OCI-LY1 (cell line): ENCODE data around the gene ZNF223.

Experiments used
- H2AFZ ChIP-seq: fragments of 200-600 bp; sonication (generic), shearing (Covaris generic); 2 replicates; pipeline ENCODE4 v1.6.0; 2014; ENCODE audit warnings: antibody characterized with exemption, mild to moderate bottlenecking, low read length
- H3F3A ChIP-seq: fragments of 200-600 bp; sonication (generic), shearing (Covaris generic); 2 replicates; pipeline ENCODE4 v1.6.0; 2014; ENCODE audit warnings: mild to moderate bottlenecking, antibody characterized with exemption, low read length, moderate library complexity; ENCODE audit not compliant: insufficient read depth
- H3K27ac ChIP-seq: fragments of 200-600 bp; sonication (generic); 2 replicates; pipeline ENCODE4 v1.5.1; 2014; ENCODE audit warnings: low read length, mixed run types, mild to moderate bottlenecking, low read depth; ENCODE audit not compliant: poor library complexity, severe bottlenecking
- H3K27me3 ChIP-seq: fragments of 200-600 bp; sonication (generic); 2 replicates; pipeline ENCODE4 v1.6.0; 2014; ENCODE audit warnings: antibody characterized with exemption, mild to moderate bottlenecking, low read length, moderate library complexity; ENCODE audit not compliant: insufficient read depth
- H3K36me3 ChIP-seq: fragments of 200-600 bp; sonication (generic); 2 replicates; pipeline ENCODE4 v1.6.1; 2014; ENCODE audit warnings: mild to moderate bottlenecking, antibody characterized with exemption, low read length, moderate library complexity, mixed read lengths; ENCODE audit not compliant: insufficient read depth
- H3K4me1 ChIP-seq: fragments of 200-600 bp; sonication (generic); 2 replicates; pipeline ENCODE4 v1.5.1; 2014; ENCODE audit warnings: mild to moderate bottlenecking, low read length, moderate library complexity; ENCODE audit not compliant: insufficient read depth, severe bottlenecking
- H3K4me2 ChIP-seq: fragments of 200-600 bp; sonication (generic), shearing (Covaris generic); 2 replicates; pipeline ENCODE4 v1.6.1; 2014; ENCODE audit warnings: low read length
- H3K4me3 ChIP-seq: fragments of 200-600 bp; sonication (generic); 2 replicates; pipeline ENCODE4 v1.5.1; 2014; ENCODE audit warnings: low read length, low read depth, mild to moderate bottlenecking, mixed read lengths; ENCODE audit not compliant: poor library complexity, severe bottlenecking
- H3K79me2 ChIP-seq: fragments of 200-600 bp; shearing (Covaris generic); 2 replicates; pipeline ENCODE4 v1.6.1; 2016; ENCODE audit warnings: mixed run types, low read length, mixed read lengths; ENCODE audit not compliant: insufficient read depth
- H3K9ac ChIP-seq: fragments of 200-600 bp; sonication (generic), shearing (Covaris generic); 2 replicates; pipeline ENCODE4 v1.6.1; 2014; ENCODE audit warnings: mild to moderate bottlenecking, low read length, mixed read lengths
- H3K9me2 ChIP-seq: fragments of 200-600 bp; sonication (generic), shearing (Covaris generic); 2 replicates; pipeline ENCODE4 v1.6.1; 2014; ENCODE audit warnings: low read depth, mild to moderate bottlenecking, low read length, mixed read lengths
- H3K9me3 ChIP-seq: fragments of 200-600 bp; shearing (Covaris generic); 2 replicates; pipeline ENCODE4 v1.6.1; 2014; ENCODE audit warnings: low read length, mixed read lengths
- H4K20me1 ChIP-seq: fragments of 200-600 bp; sonication (generic), shearing (Covaris generic); 2 replicates; pipeline ENCODE4 v1.6.0; 2016; ENCODE audit warnings: mild to moderate bottlenecking, low read length; ENCODE audit not compliant: insufficient read depth
- EZH2 ChIP-seq: fragments of 200-600 bp; sonication (generic), shearing (Covaris generic); IDR thresholded peaks from 2 replicates; pipeline ENCODE4 v1.8.0; 2017; ENCODE audit warnings: borderline replicate concordance, mixed run types, mild to moderate bottlenecking, antibody characterized with exemption, low read length, moderate library complexity, mixed read lengths
- TF ChIP-seq, protein P1 (sequence below): fragments of 200-600 bp; sonication (generic), shearing (Covaris generic); IDR thresholded peaks from 2 replicates; pipeline ENCODE4 v1.5.1; 2017; ENCODE audit warnings: mild to moderate bottlenecking, antibody characterized with exemption, low read length, moderate library complexity, mixed read lengths

The ZNF223 gene

DNA sequence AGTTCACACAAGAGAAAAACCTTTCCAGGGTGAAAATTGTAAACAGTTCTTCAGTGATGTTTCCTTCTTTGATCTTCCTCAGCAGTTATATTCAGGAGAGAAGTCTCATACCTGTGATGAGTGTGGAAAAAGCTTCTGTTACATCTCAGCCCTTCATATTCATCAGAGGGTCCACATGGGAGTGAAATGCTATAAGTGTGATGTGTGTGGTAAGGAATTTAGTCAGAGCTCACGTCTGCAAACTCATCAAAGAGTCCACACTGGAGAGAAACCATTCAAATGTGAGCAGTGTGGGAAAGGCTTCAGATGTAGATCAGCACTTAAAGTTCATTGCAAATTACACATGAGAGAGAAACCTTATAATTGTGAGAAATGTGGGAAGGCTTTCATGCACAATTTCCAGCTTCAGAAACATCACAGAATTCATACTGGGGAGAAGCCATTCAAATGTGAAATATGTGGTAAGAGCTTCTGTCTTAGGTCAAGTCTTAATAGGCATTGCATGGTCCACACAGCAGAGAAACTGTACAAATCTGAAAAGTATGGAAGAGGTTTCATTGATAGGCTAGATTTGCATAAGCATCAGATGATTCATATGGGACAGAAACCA is 19.7 kb upstream of the ZNF223 start:
- no peaks in the 10 kb centered on the region for H3K79me2 ChIP-seq
- H3K27ac ChIP-seq, result no peak overlapping the region
- no peaks in the 10 kb centered on the region for H4K20me1 ChIP-seq
- H3K4me3 ChIP-seq, result no peak overlapping the region
- H3K27me3 ChIP-seq, result no peaks in the 10 kb centered on the region
- TF ChIP-seq, protein P1, sequence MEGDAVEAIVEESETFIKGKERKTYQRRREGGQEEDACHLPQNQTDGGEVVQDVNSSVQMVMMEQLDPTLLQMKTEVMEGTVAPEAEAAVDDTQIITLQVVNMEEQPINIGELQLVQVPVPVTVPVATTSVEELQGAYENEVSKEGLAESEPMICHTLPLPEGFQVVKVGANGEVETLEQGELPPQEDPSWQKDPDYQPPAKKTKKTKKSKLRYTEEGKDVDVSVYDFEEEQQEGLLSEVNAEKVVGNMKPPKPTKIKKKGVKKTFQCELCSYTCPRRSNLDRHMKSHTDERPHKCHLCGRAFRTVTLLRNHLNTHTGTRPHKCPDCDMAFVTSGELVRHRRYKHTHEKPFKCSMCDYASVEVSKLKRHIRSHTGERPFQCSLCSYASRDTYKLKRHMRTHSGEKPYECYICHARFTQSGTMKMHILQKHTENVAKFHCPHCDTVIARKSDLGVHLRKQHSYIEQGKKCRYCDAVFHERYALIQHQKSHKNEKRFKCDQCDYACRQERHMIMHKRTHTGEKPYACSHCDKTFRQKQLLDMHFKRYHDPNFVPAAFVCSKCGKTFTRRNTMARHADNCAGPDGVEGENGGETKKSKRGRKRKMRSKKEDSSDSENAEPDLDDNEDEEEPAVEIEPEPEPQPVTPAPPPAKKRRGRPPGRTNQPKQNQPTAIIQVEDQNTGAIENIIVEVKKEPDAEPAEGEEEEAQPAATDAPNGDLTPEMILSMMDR, result no peak
- TF ChIP-seq EZH2, result no peak
- no peaks in the 10 kb centered on the region for H3F3A ChIP-seq
- no peak overlapping the region for H3K9ac ChIP-seq
- H2AFZ ChIP-seq, result no peak overlapping the region
- H3K36me3 ChIP-seq, result peaks cover 36% of the 10 kb centered on the region
- no peak overlapping the region for H3K4me2 ChIP-seq
- H3K9me2 ChIP-seq, result no peaks in the 10 kb centered on the region
- H3K9me3 ChIP-seq, result peaks cover 14% of the 10 kb centered on the region
- no peaks in the 10 kb centered on the region for H3K4me1 ChIP-seq

DNA sequence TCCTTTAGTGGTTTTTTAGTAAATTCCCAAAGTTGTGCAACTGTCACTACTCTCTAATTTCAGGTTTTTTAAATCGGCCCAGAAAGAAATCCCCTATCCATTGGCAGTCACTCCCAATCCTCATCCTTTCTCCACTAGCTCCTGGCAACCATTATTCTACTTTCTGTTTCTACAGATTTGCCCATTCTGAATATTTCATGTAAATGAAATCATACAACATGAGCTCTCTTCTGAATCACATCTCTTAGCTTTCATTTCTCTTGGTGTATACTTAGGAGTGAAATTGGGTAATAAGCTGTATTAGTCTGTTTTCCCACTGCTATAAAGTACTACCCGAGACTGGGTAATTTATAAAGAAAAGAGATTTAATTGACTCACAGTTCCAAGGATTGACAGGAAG is 9.7 kb upstream of the ZNF223 start:
- Histone ChIP-seq H3K36me3 (no peaks in the 10 kb centered on the region), H3K4me2 (no peak overlapping the region), H3K4me1 (no peaks in the 10 kb centered on the region), H3K27me3 (no peaks in the 10 kb centered on the region), H4K20me1 (no peaks in the 10 kb centered on the region), H3K27ac (no peak overlapping the region), H2AFZ (no peak overlapping the region), H3K9me3 (no peaks in the 10 kb centered on the region), H3K4me3 (no peak overlapping the region), H3F3A (no peaks in the 10 kb centered on the region), H3K9me2 (no peaks in the 10 kb centered on the region), H3K9ac (no peak overlapping the region), H3K79me2 (no peaks in the 10 kb centered on the region)
- TF ChIP-seq, protein P1, result no peak
- no peak for TF ChIP-seq EZH2

DNA sequence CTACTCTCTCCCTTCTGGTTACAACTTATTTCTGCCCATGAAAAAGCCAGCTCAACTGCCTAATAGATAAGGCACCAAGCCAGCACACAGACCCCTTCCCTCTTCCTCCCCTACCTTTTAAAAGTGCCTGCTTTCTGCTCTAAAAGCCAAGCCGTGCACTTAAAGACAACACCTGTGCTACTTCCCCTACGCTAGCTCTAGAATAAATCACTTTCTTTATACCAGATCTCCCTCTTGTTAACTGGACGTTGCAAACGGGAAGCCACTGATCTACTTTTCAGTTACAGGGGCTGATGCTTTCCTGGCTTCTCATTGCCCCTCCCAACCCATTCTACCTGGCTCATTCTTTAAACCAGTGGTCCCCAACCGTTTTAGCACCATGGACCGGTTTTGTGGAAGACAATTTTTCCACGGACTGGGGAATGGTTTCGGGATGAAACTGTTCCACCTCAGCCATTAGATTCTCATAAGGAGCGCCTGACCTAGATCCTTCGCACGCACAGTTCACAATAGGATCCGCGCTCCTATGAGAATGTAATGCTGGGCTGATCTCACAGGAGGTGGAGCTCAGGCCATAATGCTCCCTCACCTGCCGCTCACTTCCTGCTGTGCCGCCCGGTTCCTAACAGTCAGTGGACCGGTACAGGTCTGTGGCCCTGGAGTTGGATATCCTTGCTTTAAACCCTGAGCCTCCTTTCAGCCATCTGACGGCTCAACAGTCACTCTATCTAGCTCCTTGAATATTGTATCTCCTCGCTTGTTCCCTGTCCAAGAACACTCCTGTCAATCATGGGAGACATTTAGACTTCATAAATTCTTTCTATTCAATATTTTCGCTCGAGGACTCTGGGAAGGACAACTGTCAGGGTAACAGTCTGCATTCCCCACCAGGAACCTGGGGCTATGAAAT is 841 bp upstream of the ZNF223 start:
- no peak overlapping the region for H3K9ac ChIP-seq
- H3K79me2 ChIP-seq, result no peaks in the 10 kb centered on the region
- no peaks in the 10 kb centered on the region for H3K4me1 ChIP-seq
- no peak for TF ChIP-seq EZH2
- TF ChIP-seq, protein P1, result no peak
- H3F3A ChIP-seq, result no peaks in the 10 kb centered on the region
- no peak overlapping the region for H3K27ac ChIP-seq
- no peak overlapping the region for H3K4me3 ChIP-seq
- H3K9me2 ChIP-seq, result no peaks in the 10 kb centered on the region
- H2AFZ ChIP-seq, result no peak overlapping the region
- H3K9me3 ChIP-seq, result no peaks in the 10 kb centered on the region
- H3K36me3 ChIP-seq, result no peaks in the 10 kb centered on the region
- no peak overlapping the region for H3K4me2 ChIP-seq
- H3K27me3 ChIP-seq, result peaks cover 7% of the 10 kb centered on the region
- H4K20me1 ChIP-seq, result no peaks in the 10 kb centered on the region
